ENCODE measurements around the gene DCP1A.

Gene DCP1A

GRCh38 chr3:53347261-53348064 is at the start of gene DCP1A:
Gene DCP1A (minus strand): TSS chr3:53347543. CDS start chr3:53347517, 26 bp downstream.
- Histone ChIP-seq H3K9me2 (replicated peaks; ENCODE audit: insufficient read depth, low read length) (no peaks in the 10 kb centered on the region), H3F3A (ENCODE audit: insufficient read depth) (0 out of 2 replicates have a peak, but pooled peaks cover 6% of the 10 kb centered on the region), H2AFZ (ENCODE audit: low read depth, low read length, severe bottlenecking) (peak within 1 kb of the TSS; percentile 98), H3K36me3 (ENCODE audit: low read length) (no peaks in the 10 kb centered on the region), H3K9ac (ENCODE audit: low read length) (peak within 1 kb of the TSS; percentile 84), H4K20me1 (ENCODE audit: low read depth, low read length) (no peaks in the 10 kb centered on the region), H3K4me2 (ENCODE audit: low read depth, low read length, poor library complexity, severe bottlenecking) (peak within 1 kb of the TSS; percentile 76), H3K4me3 (ENCODE audit: insufficient read depth, low read length, poor library complexity, severe bottlenecking) (peak within 1 kb of the TSS; percentile 89), H3K9me3 (ENCODE audit: insufficient read depth, low read length) (no peaks in the 10 kb centered on the region), H3K79me2 (ENCODE audit: insufficient read depth, low read length) (peaks cover 35% of the 10 kb centered on the region), H3K27ac (ENCODE audit: low read depth, low read length) (peak within 1 kb of the TSS; percentile 43), H3K27me3 (ENCODE audit: low read length) (no peaks in the 10 kb centered on the region)
- TF ChIP-seq CTCF (IDR thresholded peaks at IDR 0.05; ENCODE audit: insufficient read depth, low read length, poor library complexity, severe bottlenecking) (no peak), EZH2phosphoT487 (conservative IDR thresholded peaks at IDR 0.05; ENCODE audit: low read length) (no peak)

GRCh38 chr3:53384465-53385423 is 37.4 kb upstream of the DCP1A start:
- TF ChIP-seq CTCF (IDR thresholded peaks at IDR 0.05; ENCODE audit: insufficient read depth, low read length, poor library complexity, severe bottlenecking) (no peak), EZH2phosphoT487 (conservative IDR thresholded peaks at IDR 0.05; ENCODE audit: low read length) (no peak)
- Histone ChIP-seq H3K9me2 (replicated peaks; ENCODE audit: insufficient read depth, low read length) (no peaks in the 10 kb centered on the region), H3K79me2 (ENCODE audit: insufficient read depth, low read length) (no peaks in the 10 kb centered on the region), H3K27ac (ENCODE audit: low read depth, low read length) (no peak overlapping the region), H3K4me2 (ENCODE audit: low read depth, low read length, poor library complexity, severe bottlenecking) (no peak overlapping the region), H4K20me1 (ENCODE audit: low read depth, low read length) (no peaks in the 10 kb centered on the region), H3K36me3 (ENCODE audit: low read length) (no peaks in the 10 kb centered on the region), H3K27me3 (ENCODE audit: low read length) (no peaks in the 10 kb centered on the region), H3K9ac (ENCODE audit: low read length) (no peak overlapping the region), H3K9me3 (ENCODE audit: insufficient read depth, low read length) (no peaks in the 10 kb centered on the region), H3F3A (ENCODE audit: insufficient read depth) (no peaks in the 10 kb centered on the region), H3K4me3 (ENCODE audit: insufficient read depth, low read length, poor library complexity, severe bottlenecking) (no peak overlapping the region), H2AFZ (ENCODE audit: low read depth, low read length, severe bottlenecking) (no peak overlapping the region)

GRCh38 chr3:53382106-53382505 is 34.8 kb upstream of the DCP1A start:
- no peak overlapping the region for H3K4me2 ChIP-seq (ENCODE audit: low read depth, low read length, poor library complexity, severe bottlenecking)
- H3K4me3 ChIP-seq (ENCODE audit: insufficient read depth, low read length, poor library complexity, severe bottlenecking), result no peak overlapping the region
- no peak overlapping the region for H3K9ac ChIP-seq (ENCODE audit: low read length)
- H3K27ac ChIP-seq (ENCODE audit: low read depth, low read length), result no peak overlapping the region
- H3K79me2 ChIP-seq (ENCODE audit: insufficient read depth, low read length), result no peaks in the 10 kb centered on the region
- H3K9me2 ChIP-seq (replicated peaks; ENCODE audit: insufficient read depth, low read length), result no peaks in the 10 kb centered on the region
- no peaks in the 10 kb centered on the region for H4K20me1 ChIP-seq (ENCODE audit: low read depth, low read length)
- no peaks in the 10 kb centered on the region for H3K27me3 ChIP-seq (ENCODE audit: low read length)
- H2AFZ ChIP-seq (ENCODE audit: low read depth, low read length, severe bottlenecking), result no peak overlapping the region
- H3K9me3 ChIP-seq (ENCODE audit: insufficient read depth, low read length), result no peaks in the 10 kb centered on the region
- TF ChIP-seq EZH2phosphoT487 (conservative IDR thresholded peaks at IDR 0.05; ENCODE audit: low read length) (no peak), CTCF (IDR thresholded peaks at IDR 0.05; ENCODE audit: insufficient read depth, low read length, poor library complexity, severe bottlenecking) (no peak)
- H3K36me3 ChIP-seq (ENCODE audit: low read length), result no peaks in the 10 kb centered on the region
- no peaks in the 10 kb centered on the region for H3F3A ChIP-seq (ENCODE audit: insufficient read depth)
